Measurements from ENCODE around the gene PRRT1B.

- TF ChIP-seq POLR2A (IDR thresholded peaks at IDR 0.05) (no peak), POLR2AphosphoS5 (IDR thresholded peaks at IDR 0.05) (no peak), CTCF (IDR thresholded peaks at IDR 0.05) (no peak), EP300 (IDR thresholded peaks at IDR 0.05) (no peak)
These were observed 29.2 kb upstream of the PRRT1B start for GRCh38 chr9:131516100-131516499.
